HG03575 (cell line): Measurements from ENCODE around the gene EIF4G1.

Source experiments
- ATAC-seq: cut with Tn5 transposase; IDR thresholded peaks from one replicate; pipeline ENCODE4 v1.9.1; 2021; ENCODE audit not compliant: unreplicated experiment, insufficient number of reproducible peaks, low FRiP score; ENCODE audit errors: extremely low read depth

EIF4G1 gene

DNA sequence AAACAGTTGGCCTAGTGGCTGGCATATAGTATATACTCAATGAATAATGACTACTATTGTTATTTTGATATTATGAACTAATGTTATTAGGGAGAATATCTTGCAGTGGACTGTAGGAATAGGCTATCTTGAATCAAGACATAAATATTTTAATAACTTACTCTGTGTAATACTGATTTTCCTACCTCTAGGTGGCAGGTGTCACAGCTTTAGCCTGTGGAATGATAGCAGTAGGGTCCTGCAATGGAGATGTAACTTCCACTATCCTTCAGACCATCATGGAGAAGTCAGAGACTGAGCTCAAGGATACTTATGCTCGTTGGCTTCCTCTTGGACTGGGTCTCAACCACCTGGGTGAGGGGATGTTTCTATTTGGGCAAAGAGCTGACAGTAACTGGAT is 8.8 kb upstream of the EIF4G1 start:
- ATAC-seq = no peak

DNA sequence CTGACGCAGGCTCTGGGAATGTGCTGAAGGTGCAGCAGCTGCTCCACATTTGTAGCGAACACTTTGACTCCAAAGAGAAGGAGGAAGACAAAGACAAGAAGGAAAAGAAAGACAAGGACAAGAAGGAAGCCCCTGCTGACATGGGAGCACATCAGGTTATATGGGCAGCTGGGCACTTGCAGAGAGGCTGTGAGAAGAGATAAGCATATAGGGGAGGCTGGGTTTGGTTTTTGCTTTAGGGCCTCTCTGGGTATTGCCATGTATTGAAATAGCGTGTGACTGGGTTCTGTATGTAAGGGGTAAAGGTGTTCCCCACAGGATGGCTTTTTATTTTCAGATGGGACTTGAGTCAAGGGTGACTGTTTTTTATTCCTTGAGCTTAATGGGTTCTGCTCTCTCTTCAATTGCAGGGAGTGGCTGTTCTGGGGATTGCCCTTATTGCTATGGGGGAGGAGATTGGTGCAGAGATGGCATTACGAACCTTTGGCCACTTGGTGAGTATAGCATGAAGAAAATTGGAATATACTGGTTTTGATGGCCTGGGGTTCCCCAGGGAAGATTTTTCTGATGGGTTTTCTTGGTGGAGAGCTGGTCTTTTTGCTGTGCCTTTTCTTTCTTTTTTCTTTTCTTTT is 7.9 kb upstream of the EIF4G1 start:
- ATAC-seq = no peak

DNA sequence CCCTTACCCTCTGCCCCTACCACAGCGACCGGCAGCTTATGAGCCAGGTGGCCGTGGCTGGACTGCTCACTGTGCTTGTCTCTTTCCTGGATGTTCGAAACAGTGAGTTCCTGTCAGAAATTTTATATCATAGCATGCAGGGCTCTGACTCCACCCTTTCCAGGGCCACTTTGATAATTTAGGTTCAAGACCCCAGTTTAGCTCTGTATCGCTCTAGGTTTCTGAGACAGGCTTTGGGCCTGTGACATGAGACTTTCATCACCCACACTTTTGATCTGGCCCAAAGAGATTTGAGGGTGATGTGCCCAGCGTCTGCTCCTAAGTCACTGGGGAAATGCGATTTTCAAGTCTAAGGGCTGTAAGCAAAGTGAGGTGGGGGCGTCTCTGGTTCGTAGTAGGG is 6.5 kb upstream of the EIF4G1 start:
- ATAC-seq = no peak

DNA sequence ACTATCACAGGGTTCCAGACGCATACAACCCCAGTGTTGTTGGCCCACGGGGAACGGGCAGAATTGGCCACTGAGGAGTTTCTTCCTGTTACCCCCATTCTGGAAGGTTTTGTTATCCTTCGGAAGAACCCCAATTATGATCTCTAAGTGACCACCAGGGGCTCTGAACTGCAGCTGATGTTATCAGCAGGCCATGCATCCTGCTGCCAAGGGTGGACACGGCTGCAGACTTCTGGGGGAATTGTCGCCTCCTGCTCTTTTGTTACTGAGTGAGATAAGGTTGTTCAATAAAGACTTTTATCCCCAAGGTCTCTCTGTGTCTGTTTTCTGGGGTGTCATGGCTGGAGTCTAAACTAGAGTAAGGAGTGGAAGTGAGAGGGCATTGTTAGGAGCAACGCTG is 5.7 kb upstream of the EIF4G1 start:
- ATAC-seq = no peak

DNA sequence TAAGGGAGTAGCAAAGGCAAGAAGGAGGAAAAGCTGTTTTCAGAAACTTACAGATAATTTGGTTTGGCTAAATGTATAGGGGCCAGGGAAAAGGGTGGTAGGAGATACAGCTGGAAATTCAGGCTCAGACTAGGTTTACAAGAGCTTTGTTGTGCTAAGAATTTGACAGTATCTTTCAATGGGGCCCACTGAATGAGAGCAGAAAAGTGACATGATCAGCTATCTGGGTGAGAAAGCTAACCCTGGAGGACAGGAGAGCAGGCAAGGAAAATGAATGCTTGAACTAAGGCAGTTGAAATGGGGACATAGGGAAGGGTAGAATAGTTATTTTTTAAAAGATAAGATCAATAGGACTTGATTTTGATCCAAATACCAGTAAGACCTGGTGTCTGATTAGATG is 2.8 kb upstream of the EIF4G1 start:
- no peak for ATAC-seq

DNA sequence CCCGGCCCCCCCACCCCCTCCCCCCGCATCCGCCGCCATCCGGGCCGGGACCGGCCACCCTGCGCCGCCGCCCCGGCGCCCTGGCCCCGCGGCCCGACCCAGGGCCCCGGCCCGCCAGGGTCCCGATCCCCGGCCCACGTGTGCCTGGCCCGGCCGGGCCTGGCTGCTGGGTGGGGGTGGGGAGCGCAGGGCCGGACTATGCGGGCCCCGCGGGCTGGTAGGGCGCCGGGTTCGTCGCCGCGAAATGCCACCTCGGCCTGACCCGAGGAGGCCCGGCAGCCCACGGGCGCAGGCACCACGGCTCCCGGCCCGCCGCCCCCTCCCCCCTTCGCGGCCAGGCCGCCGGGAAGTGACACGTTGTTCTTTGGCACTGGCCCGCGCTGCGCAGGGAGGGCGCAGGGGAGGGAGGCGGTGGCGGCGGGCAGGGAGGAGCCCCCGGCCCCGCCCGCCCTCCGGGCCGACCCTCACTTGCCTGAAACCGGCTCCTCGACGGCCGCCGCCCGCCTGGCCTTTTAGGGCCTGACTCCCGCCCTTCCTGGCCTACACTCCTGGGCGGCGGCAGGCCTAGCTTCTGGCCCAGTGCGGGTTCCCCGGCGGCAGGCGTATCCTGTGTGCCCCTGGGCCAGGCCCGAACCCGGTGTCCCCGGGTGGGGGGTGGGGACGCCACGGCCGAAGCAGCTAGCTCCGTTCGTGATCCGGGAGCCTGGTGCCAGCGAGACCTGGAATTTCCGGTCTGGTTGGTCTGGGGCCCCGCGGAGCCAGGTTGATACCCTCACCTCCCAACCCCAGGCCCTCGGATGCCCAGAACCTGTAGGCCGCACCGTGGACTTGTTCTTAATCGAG is 515 bp downstream of the EIF4G1 start:
- no peak for ATAC-seq

DNA sequence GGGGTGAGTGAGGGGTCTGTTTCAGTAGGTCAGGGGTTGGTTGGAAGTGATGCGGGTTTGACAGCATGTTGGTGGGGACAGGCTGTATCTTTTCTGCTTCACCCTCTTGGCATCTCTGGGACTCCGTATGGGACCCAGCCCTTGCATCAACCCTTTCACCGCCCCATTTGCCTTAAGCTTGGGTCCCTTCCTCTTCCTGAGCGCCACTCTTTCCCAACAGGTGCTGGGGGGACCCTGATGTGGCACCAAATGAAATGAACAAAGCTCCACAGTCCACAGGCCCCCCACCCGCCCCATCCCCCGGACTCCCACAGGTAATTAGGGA is 1.1 kb downstream of the EIF4G1 start:
- ATAC-seq = no peak

DNA sequence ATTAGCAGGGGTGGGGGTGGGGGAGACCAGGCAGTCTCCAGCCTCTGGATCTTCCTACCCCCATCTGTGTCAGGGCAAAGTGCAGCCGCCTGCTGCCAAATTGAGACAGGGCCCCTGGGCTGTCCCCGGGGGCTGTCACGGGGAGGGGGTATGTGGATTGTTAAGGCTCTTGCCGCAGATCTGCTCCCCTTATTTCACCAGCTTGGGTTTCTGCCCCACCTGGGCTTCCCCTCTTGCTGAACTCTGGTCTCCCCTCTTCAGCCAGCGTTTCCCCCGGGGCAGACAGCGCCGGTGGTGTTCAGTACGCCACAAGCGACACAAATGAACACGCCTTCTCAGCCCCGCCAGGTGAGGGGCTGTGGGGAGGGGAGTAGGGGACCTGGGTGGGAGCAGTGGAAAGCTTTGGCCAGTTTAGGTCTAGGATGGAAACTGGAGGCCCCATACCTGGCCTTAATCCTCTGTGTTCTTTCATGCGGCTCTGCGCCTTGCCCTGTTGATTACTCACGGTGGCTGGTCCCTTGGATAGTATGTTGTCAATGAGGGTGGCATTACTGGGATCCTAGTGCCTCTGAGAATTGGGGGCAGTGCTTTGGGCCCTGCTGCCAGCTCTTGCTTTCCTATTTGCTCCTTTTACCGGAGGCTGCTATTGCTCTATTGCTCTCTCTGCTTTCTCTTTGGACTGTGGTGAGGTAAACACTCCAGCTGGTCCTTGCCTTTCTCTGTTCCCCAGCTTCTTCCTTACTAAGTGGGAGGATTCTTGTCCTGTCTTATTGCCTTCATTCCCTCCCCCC is 1.7 kb downstream of the EIF4G1 start:
- ATAC-seq = no peak

DNA sequence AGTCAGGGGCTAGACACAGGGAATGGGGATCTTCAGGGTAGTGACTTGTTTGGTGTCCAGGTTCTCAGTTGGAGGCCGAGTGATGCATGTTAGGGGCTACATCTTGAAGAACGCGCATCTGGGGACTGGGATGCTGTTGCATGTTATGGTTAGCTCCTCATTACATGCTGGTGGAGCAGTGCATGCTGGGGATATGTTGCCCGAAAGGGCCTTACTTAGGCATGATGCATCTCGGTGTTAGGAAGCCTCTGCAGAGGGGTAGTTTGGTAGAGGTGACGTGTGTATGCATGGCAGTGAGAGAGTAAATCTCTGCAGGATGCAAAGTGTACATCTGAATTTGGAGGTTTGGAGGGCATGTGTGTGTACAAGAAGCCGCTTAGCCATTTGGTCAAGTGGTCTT is 2.4 kb downstream of the EIF4G1 start:
- no peak for ATAC-seq

DNA sequence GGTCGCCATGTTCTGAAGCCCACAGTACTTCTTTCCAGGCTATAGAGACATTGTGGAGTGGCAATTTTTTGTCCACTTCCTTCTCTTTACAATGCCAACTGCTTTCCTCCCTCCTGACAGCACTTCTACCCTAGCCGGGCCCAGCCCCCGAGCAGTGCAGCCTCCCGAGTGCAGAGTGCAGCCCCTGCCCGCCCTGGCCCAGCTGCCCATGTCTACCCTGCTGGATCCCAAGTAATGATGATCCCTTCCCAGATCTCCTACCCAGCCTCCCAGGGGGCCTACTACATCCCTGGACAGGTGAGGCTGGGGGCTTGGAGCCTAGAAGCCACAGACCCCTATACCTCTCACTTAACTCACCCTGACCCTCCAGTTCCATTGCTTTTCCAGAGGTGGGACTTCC is 2.8 kb downstream of the EIF4G1 start:
- no peak for ATAC-seq

DNA sequence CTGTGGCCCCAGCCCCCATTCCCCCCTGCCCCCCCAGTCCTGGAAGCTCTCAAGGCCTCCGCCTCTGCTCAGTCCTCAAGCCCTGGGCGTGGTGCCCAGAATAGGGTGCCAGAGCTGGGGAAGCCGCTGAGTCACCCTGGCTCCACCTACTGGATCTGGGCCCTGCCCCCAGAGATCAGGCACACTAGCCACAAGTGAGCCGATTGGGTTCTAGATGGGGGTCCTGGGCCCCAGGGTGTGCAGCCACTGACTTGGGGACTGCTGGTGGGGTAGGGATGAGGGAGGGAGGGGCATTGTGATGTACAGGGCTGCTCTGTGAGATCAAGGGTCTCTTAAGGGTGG is 5.7 kb downstream of the EIF4G1 start:
- ATAC-seq = no peak

DNA sequence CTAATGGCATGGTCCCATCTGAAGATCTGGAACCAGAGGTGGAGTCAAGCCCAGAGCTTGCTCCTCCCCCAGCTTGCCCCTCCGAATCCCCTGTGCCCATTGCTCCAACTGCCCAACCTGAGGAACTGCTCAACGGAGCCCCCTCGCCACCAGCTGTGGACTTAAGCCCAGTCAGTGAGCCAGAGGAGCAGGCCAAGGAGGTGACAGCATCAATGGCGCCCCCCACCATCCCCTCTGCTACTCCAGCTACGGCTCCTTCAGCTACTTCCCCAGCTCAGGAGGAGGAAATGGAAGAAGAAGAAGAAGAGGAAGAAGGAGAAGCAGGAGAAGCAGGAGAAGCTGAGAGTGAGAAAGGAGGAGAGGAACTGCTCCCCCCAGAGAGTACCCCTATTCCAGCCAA is 7.3 kb downstream of the EIF4G1 start:
- ATAC-seq = no peak

DNA sequence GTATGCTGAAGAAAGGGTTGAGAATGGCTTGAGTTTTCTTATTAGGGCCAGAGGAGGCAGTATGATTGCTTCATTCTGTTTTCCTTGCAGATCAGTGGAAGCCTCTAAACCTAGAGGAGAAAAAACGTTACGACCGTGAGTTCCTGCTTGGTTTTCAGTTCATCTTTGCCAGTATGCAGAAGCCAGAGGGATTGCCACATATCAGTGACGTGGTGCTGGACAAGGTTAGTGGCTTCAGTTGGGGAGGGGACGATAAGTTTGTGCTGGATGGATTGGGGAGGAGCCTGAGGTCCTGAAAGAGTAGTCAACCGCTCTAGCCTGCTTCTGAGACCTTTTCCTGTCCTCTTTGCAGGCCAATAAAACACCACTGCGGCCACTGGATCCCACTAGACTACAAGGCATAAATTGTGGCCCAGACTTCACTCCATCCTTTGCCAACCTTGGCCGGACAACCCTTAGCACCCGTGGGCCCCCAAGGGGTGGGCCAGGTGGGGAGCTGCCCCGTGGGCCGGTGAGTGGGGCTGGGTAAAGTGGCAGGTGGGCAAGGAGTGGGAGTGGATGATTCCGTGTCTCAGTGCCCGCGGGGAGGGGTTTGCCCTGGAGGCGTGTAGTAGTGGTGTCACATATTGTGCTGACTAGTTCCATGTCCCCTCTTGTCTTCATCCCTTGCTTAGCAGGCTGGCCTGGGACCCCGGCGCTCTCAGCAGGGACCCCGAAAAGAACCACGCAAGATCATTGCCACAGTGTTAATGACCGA is 8.5 kb downstream of the EIF4G1 start:
- ATAC-seq = no peak

DNA sequence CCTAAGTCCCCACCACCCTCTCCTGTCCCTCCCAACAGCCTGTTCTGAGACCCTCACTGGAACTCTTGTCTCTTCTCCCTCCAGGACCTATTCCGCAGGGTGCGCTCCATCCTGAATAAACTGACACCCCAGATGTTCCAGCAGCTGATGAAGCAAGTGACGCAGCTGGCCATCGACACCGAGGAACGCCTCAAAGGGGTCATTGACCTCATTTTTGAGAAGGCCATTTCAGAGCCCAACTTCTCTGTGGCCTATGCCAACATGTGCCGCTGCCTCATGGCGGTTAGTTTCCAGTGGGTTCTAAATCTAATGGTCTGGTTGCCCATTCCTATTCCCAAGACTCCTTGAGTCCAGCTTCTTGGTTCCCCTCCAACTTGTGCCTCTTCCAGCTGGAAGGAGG is 9.3 kb downstream of the EIF4G1 start:
- no peak for ATAC-seq

DNA sequence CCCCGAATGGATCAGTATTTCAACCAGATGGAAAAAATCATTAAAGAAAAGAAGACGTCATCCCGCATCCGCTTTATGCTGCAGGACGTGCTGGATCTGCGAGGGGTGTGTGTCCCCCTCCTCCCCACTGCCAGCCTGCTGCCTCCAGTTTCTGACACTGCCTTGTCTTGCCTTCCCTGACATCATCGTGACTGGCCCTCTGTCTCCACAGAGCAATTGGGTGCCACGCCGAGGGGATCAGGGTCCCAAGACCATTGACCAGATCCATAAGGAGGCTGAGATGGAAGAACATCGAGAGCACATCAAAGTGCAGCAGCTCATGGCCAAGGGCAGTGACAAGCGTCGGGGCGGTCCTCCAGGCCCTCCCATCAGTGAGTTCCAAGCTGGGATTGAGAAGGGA is 10.9 kb downstream of the EIF4G1 start:
- ATAC-seq = no peak

DNA sequence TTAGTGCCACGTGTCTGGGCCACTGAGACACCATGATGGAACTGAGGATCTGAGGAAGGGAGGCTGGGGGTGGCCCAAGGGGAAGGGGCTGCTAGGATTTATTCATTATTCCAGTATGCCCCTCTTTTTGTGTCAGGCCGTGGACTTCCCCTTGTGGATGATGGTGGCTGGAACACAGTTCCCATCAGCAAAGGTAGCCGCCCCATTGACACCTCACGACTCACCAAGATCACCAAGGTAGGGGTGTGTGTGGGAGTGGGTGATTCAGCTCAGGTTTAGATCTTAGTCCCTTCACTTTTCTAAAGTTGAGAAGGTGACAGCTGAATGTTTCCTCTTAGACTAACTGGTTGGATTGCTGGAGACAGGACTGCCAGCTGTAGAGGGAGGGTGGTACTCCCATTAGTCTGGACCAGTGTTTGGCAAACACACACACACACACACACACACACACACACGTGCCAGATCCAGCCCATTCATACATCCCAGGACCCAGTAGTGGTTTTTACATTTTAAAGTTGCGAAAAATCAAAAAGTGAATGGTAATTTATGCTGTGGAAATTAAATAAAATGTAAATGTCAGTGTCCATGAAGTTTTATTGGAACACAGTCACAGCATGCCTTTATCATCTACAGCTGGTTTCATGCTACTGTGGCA is 11.4 kb downstream of the EIF4G1 start:
- no peak for ATAC-seq

DNA sequence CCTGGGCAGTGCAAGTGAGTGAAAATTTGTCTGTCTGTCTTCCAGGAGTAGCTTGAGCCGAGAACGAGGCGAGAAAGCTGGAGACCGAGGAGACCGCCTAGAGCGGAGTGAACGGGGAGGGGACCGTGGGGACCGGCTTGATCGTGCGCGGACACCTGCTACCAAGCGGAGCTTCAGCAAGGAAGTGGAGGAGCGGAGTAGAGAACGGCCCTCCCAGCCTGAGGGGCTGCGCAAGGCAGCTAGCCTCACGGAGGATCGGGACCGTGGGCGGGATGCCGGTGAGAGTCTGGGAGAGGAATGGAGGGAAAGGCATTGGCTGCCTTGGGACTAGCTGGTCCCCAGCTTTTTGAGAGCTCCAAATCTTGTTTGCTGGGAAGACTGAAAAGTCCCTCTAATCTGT is 12.8 kb downstream of the EIF4G1 start:
- ATAC-seq = no peak

DNA sequence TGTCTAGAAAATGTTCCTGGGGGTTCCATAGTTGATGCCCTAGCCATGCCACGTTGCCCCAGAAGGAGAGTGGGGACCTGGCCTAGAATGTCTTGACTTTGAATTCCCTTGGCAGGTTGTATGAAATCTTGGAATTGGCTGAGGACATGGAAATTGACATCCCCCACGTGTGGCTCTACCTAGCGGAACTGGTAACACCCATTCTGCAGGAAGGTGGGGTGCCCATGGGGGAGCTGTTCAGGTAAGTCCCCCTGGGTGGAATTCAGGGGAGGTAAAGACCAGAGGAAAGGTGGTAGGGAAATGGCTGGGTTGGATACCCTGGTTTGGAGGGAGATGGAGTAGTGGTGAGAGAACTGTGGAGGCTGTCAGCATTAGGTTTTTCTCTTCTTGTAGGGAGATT is 14.1 kb downstream of the EIF4G1 start:
- ATAC-seq = no peak

DNA sequence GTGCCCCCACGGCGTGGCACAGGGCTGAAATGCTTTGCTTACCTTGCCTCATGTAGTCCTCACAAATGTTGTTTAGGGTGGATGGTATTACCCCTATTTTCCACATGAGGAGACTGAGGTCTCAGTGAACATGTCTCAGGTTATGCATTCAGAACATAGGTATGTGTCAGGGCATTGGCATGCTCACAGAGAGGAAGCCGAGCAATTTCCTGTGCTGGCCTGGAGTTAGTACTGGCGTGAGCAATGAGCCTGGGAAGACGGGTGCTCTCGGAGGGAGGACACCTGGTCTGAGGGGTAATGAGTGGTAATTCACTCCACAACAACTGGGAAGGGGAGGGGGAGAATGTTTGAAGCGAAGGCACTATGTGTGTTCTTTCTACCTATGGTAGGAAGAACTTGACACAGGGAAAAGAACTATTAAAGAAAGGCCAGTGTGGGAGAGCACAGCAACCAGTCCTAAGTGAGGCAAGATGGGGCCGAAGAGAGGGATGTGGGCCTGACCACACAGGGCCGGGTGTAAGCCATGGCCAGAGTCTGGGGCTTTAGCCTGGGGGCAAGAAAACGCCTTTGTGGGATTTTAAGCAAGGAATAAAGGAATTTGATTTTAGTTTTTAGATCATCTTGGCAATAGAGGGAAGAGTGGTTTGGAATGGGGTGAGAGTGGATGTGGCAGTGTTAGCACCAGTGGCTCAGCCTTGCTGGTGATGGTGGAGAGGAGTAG is 18.1 kb downstream of the EIF4G1 start:
- ATAC-seq = no peak
